HG02938 (cell line): ENCODE data around the gene RAET1L.
"Not testable (repeated sequence)": the region's sequence is repeated elsewhere in the genome, so short reads cannot be mapped to it uniquely, and the experiment has no call there.

Source experiments
- ATAC-seq: cut with Tn5 transposase; IDR thresholded peaks from one replicate; pipeline ENCODE4 v1.9.1; 2021; ENCODE audit warnings: mild to moderate bottlenecking, moderate library complexity; ENCODE audit not compliant: unreplicated experiment

The RAET1L gene

GRCh38 chr6:150044621-150045145, 19.4 kb upstream of the RAET1L start:
- no peak for ATAC-seq

GRCh38 chr6:150043501-150044412, 18.4 kb upstream of the RAET1L start:
- ATAC-seq = no peak

GRCh38 chr6:150043096-150043495, 17.8 kb upstream of the RAET1L start:
- ATAC-seq = no peak

- no peak for ATAC-seq
These were observed 13.1 kb upstream of the RAET1L start for GRCh38 chr6:150038202-150039062.

- ATAC-seq = no peak
These were observed 12.3 kb upstream of the RAET1L start for GRCh38 chr6:150037526-150038201.

GRCh38 chr6:150036081-150036480, 10.7 kb upstream of the RAET1L start:
- ATAC-seq = no peak

GRCh38 chr6:150033207-150033771, 8.0 kb upstream of the RAET1L start:
- no peak for ATAC-seq

GRCh38 chr6:150032598-150032997, 7.3 kb upstream of the RAET1L start:
- ATAC-seq = no peak

GRCh38 chr6:150030611-150031010, 5.3 kb upstream of the RAET1L start:
- no peak for ATAC-seq

- no peak for ATAC-seq
These were observed 4.4 kb upstream of the RAET1L start for GRCh38 chr6:150029749-150030148.

GRCh38 chr6:150029276-150029675, 3.9 kb upstream of the RAET1L start:
- no peak for ATAC-seq

- ATAC-seq = no peak
These were observed 3.5 kb upstream of the RAET1L start for GRCh38 chr6:150028799-150029198.

- ATAC-seq = no peak
These were observed 2.7 kb upstream of the RAET1L start for GRCh38 chr6:150027806-150028565.

- ATAC-seq = no peak
These were observed 1.9 kb upstream of the RAET1L start for GRCh38 chr6:150026976-150027805.

- ATAC-seq = no peak
These were observed 631 bp downstream of the RAET1L start for GRCh38 chr6:150024646-150025155.

- ATAC-seq = not testable (repeated sequence)
These were observed 1.3 kb downstream of the RAET1L start for GRCh38 chr6:150024021-150024420.

- ATAC-seq = not testable (repeated sequence)
These were observed 3.5 kb downstream of the RAET1L start for GRCh38 chr6:150021870-150022269.

GRCh38 chr6:150018846-150019580, 6.3 kb downstream of the RAET1L start:
- no peak for ATAC-seq
